ENCODE data around the gene NELL1.

- TF ChIP-seq BHLHE40 (IDR thresholded peaks at IDR 0.05; ENCODE audit: borderline replicate concordance) = no peak
- no peak for TF ChIP-seq FOXA1 (IDR thresholded peaks at IDR 0.05)
- TF ChIP-seq SUZ12 (IDR thresholded peaks at IDR 0.05) = no peak
- TF ChIP-seq ELF4 (IDR thresholded peaks at IDR 0.05) = no peak
- no peak for TF ChIP-seq L3MBTL2 (conservative IDR thresholded peaks at IDR 0.05)
- no peak for TF ChIP-seq ARNT (IDR thresholded peaks at IDR 0.05)
- TF ChIP-seq TARDBP (IDR thresholded peaks at IDR 0.05) = no peak
These were observed 191.9 kb downstream of the NELL1 start for GRCh38 chr11:20861322-20861721.

All from HEK293T (cell line).